Stimulated activated CD4-positive, alpha-beta T cell treated with anti-CD3 and anti-CD28 coated beads, TNF-alpha, amount 100 ng/mL, for 4 hours (primary cell): Measurements from ENCODE around the gene CAMK2D.

Experiments used
- DNase-seq, 3 experiments: peaks; one replicate each; pipeline ENCODE4 v3.0.0-alpha.2; 2020; ENCODE audit warnings: low read depth in 3 of 3

Gene CAMK2D

GRCh38 chr4:113637823-113638561, 123.5 kb downstream of the CAMK2D start:
- DNase-seq, result no peak

GRCh38 chr4:113637363-113637762, 124.2 kb downstream of the CAMK2D start:
- DNase-seq, result no peak

- DNase-seq, result peak in 1 of 3 experiments; percentile 4
These were observed 124.7 kb downstream of the CAMK2D start for GRCh38 chr4:113636877-113637276.

GRCh38 chr4:113636438-113636818, 125.1 kb downstream of the CAMK2D start:
- no peak for DNase-seq

GRCh38 chr4:113635739-113636437, 125.7 kb downstream of the CAMK2D start:
- no peak for DNase-seq

DNA sequence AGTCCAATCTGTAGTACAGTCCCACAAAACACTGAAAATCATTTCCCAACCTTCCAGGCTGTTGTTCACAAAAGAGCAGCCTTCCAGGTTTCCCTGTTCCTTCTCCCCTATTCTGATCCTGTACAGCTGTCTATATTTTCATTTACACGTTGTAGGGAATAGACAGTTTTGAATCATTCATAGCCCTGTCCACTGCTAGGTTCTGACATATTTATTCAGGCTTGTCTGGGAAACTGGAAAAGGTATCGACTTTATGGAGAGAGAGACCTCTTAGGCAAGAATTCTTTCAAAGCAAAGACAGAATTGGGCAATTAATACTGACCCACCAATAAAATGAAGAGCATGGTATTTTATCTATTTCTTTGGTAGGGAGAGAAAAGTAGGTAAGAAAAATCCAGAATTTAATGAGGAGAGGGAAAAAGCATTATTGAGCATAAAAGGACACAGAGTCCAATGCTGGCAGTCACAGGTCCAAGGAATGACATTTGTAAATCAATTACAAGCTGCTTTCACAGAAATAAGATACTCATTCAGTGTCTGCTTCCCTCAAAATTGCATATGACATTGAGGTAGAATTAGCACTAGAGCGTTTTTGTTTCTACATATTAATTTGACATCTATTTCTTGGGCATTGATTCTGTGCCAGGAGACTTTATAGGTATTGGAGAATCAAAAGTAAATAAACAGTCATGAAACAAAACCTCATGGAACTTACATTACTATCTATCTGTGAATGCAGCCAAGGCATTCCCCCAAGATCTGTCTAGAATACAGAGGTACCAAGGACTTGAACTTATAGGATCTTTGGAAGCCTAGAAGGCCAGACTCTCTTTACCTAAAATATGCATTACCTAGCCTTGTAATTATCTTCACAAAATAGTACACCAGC, 127.2 kb downstream of the CAMK2D start:
- DNase-seq, result no peak

GRCh38 chr4:113633467-113633866, 128.1 kb downstream of the CAMK2D start:
- no peak for DNase-seq

- DNase-seq, result no peak
These were observed 132.8 kb downstream of the CAMK2D start for GRCh38 chr4:113628711-113629110.

- DNase-seq, result no peak
These were observed 134.2 kb downstream of the CAMK2D start for GRCh38 chr4:113627321-113627720.

DNA sequence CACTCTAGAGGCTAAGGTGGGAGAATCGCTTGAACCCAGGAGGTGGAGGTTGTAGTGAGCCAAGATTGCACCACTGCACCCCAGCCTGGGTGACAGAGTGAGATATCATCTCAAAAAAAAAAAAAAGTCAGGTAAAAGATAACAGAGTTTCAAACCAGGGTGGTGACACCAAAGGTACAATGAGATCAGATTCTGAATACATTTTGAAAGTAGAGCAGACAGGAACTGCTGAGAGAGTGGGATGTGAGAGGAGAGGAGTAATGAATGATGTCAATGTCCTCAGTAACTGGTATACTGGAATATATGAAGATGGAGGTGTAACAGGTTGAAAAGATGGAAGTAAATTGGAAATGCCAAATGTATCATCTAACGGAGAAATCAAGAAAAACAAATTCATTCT, 135.6 kb downstream of the CAMK2D start:
- DNase-seq, result no peak

DNA sequence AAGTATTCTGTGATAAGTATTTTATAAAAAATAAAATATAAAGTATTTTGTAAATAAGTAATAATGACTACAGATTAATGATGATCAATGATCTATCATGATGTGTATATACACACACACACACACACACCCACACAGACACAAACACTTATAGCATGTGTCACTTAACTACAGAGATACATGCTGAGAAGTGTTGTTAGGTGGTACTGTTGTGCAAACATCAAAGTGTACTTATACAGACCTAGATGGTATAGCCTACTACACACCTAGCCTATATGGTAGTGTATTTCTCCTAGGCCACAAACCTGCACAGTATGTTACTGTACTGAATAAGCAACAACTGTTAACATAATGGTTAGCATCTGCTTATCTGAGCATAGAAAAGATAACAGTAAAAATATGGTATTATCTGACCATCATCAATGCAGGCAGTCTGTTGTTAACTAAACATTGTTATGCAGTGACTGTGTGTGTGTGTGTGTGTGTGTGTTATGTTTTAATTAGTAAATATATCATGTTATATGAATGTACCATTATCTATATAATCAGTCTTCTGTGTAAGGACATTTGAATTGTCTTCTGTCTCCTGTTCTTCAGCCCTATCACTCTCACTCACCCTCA, 138.2 kb downstream of the CAMK2D start:
- DNase-seq, result no peak

DNA sequence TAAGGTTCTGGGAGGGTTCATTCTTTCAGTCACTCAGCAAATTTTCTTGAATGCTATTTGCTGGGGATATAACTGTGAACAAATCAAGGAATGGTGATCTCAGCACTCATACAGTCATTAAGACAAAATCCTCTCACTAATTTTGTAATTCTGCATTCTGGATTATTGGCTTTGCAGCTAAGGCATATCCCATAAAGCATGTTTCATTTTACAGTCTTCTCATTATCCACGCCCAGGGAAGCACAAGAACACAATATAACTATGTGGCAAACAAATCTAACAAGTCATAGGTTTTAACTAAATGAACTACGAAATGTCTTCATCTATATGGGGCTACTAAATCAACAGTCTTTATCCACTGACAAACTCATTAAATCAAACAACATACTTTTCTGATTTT, 139.9 kb downstream of the CAMK2D start:
- DNase-seq, result no peak

- no peak for DNase-seq
These were observed 141.5 kb downstream of the CAMK2D start for GRCh38 chr4:113620032-113620431.

GRCh38 chr4:113619526-113619925, 142.0 kb downstream of the CAMK2D start:
- no peak for DNase-seq

DNA sequence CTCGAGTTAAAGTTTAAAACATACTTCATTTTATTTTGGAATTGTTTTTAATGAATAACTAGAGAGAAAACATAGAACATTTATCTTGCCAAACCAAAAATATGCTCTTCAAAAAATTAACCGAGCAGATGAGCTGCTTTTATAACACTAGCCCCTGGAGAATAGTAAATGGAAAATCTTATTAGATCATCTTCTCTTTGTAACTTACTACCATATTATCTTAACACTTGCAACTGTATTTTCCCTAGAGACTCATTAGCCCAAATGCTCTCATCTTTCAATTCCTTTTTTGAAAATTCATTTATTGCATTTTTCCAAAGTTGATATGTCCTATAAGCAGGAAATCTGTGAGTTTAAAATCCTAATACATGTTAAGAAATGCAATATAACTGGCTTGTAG, 143.3 kb downstream of the CAMK2D start:
- no peak for DNase-seq

GRCh38 chr4:113617195-113617594, 144.3 kb downstream of the CAMK2D start:
- DNase-seq, result no peak

DNA sequence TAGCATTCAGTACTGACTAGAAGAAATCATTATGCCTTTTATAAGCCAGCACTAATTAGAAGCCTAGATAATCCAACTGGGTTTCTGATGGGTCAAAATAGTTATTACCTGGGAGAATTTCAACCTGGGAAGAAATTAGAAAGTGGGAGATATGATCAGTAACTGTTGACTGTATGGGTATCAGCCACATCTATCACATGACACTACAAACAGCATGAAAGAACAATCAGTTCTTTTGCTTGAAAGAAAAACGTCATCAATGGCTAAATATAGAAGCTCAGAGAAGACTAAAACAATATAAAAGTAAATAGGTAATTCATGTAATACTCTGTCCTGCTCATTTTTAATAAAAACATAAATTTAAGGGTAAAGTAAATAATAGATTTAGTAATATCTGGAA, 145.1 kb downstream of the CAMK2D start:
- DNase-seq, result no peak

GRCh38 chr4:113614414-113614813, 147.1 kb downstream of the CAMK2D start:
- no peak for DNase-seq

- no peak for DNase-seq
These were observed 148.0 kb downstream of the CAMK2D start for GRCh38 chr4:113613503-113613902.

DNA sequence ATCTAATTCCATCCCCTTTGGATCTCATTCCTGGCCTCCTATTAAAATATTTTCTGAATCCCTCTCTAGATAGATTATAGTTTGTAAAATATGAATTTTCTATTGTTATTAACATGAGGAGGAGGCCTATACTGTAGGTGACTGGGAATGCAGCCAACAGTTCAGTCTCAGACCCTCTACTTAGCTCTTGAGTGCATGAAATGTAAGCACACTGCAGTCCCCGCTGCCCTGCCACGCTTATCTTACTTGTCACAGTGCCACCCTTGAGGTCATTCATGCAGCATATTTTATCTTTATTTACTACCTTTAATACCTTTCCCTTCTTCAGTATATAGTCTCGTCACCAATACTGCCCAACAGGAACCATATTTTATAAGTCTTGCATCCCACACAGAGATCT, 151.0 kb downstream of the CAMK2D start:
- no peak for DNase-seq

GRCh38 chr4:113607998-113608397, 153.5 kb downstream of the CAMK2D start:
- DNase-seq, result no peak

- DNase-seq, result no peak
These were observed 154.3 kb downstream of the CAMK2D start for GRCh38 chr4:113607147-113607720.
